Cardiac septum (tissue), 1 donor: Measurements from ENCODE around the gene IFT88. TPM values are rescaled to one million over a fixed set of nuclear protein-coding genes. Genes with fewer than 3 reads are reported as not detected.
"Not testable (repeated sequence)": the region's sequence is repeated elsewhere in the genome, so short reads cannot be mapped to it uniquely, and the experiment has no call there.

Experiments
- DNase-seq: peaks from one replicate; pipeline ENCODE4 v3.0.0-alpha.2; 2020; ENCODE audit warnings: low spot score
- intact Hi-C: fragments of 100-400 bp; cut with DNase I; formaldehyde crosslinking; loops from one replicate; pipeline ENCODE4 v1.14.0; 2022
- total RNA-seq: library from RNA; stranded (reverse); fragmentation: NEBNext Ultra II Directional; extraction: Animal tissue kit (Norgen Biotek cat#: 25700); gene quantifications from one replicate; pipeline ENCODE4 v1.2.1, GENCODE V29; 2021
- donor health status: DM: no; HTN: no; CAD: no.

IFT88 gene
- total RNA-seq, 1 donor from 2014 or later, result 9.7 TPM

DNA sequence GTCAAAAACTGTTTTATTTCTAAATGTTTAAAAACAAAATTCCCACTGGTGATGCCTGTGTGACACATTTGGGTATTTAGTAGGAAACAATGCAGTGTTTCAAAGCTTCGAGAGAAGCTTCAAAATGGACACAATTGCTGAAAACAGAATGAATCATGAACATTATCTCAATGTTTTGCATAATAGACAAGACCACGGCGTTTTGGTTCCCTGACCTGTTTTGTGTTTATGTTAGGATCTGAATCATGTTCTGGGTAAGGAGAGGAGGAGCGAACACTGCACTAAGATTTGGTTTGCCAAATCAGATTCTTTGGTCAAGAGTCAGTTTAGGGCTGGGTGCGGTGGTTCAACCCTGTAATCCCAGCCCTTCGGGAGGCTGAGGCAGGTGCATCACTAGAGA lies 42.2 kb downstream of the IFT88 start:
- intact Hi-C loops, result no loop called here
- no peak for DNase-seq

DNA sequence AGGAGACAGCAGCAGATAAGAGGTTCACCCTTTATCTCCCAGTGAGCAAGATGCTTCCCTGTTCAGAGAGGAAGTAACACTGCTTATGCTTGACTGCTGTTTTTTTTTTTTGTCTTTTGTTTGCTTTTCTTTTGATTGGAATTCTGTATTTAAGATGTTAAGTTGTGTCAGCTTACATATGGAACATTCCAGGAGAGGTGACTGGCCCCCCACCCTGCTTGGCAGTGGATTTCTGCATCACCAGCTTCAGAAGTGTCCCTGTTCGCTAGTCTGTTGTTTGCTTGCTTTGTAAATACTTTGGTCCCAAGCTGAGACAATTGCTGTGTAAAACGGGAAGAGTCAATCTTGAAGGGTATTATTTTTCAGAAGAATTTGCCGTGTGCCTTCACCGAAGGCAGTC lies 43.0 kb downstream of the IFT88 start:
- DNase-seq, result no peak
- intact Hi-C loops, result no loop called here

DNA sequence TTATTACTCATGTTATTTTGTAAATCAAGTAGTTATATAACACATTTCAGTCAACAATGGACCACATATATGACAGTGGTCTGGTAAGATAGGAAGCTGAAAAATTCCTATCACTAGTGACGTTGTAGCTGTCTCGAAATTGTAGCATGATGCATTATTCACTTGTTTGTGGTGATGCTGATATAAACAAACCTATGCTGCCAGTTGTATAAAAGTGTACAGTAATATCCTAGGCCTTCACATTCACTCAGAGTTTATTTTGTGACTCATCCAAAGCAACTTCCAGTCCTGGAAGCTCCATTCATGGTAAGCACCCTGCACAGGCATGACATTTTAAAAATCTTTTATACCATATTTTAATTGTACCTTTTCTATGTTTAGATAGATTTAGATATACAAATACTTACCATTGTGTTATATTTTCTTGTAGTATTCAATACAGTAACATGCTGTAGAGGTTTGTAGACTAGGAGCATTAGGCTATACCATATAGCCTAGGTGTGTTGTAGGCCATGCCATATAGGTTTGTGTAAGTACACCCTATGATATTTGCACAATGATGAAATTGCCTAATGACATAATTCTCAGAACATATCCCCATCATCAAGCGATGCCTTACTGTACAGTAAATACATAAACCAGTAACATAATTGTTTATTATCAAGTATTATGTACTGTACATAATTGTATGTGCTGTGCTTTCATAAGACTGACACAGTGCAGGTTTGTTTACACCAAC lies 49.3 kb downstream of the IFT88 start:
- intact Hi-C loops, result no loop called here
- DNase-seq, result no peak

DNA sequence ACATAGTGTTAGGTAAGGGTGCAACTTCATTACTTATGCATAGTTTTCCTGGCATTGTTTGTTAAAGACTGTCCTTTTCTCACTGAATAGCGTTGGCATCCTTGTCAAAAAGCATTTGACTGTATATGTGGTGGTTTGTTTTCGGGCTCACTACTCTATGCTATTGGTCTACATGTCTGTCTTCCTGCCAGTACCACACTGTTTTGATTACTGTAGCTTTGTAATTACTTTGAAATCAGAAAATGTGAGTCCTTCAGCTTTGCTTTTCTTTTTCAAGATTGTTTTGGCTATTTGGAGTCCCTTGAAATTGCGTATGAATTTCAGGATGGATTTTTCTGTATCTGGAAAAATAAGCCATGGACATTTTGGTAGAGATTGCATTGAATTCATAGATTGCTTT lies 56.0 kb downstream of the IFT88 start:
- no peak for DNase-seq

DNA sequence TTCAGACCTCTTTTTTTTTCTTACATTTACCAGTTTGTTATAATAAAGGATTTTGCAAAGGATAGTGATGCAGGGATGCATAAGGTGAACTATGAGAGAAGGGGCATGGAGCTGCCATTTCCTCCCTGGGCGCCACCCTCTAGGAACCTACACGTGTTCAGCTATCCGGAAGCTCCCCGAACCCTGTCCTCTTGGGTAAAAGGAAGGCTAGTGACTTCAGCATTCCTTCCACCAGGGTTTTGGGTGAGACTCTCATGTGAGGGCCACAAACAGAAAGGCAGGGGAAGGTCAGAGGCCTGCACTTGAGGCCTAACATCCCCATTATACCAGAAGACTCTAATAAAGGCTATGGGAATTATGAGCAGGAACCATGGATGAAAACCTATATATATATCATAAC lies 57.3 kb downstream of the IFT88 start:
- no peak for DNase-seq
- intact Hi-C loops, result no loop called here

More for the DNA sequence above, 56.0 kb downstream of the IFT88 start:
- intact Hi-C loops, result no loop called here

DNA sequence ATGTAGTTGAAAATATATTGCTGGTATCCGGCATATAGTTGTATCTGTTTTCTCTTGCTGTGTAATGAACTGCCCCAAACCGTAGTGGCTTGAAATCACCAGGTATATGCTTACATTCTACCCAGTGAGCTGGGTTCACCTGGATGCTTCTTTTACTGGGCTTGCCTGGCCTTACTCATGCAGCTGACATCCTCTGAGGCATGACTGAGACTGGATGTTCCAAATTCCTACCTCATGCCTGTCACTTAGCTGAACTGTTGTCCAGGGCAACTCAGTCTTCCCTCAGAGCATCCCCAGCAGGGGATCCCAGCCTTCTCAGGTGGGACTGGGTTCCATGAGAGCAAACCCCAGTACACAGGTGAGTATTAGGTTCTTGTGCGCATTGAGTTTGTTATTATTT lies 66.8 kb downstream of the IFT88 start:
- no peak for DNase-seq
- intact Hi-C loops, result no loop called here

DNA sequence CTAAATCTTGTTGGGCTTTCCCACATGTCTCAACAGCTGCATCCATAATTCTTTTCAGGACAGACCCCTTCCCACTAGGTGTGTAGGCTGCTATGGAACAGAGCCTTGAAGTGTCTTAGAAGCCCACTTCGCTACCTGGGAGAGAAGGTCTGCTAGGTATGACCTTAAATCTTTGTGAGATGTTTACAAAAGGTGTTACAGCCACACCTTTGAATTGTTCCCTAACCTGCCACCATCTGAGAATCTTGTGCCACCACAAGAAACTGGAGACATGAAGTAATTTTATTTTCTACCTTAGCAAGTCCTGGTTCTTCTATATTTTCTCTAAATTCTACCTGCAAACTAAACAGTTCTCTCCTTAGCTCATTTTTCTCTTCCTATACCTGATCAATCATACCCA lies 69.1 kb downstream of the IFT88 start:
- no peak for DNase-seq
- intact Hi-C loops, result no loop called here

DNA sequence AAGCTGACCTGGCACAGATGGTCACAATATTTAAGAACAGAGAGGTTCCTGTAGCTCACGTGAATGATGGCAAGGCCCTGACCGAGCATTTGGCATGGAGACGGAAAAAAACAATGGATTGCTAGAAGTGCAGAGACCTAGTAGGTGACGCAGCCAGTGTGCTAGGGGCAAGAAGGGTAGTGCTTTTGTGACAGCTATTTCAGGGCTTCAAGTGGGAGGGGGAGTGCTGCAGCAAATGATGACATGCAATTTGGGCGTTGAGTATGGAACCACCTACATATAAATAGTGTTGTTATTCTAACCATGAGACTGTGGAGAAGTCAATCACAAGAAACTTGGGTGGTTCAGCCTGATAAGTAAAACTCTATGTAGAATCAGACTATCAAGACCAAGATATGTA lies 70.9 kb downstream of the IFT88 start:
- intact Hi-C loops, result no loop called here
- DNase-seq, result no peak

DNA sequence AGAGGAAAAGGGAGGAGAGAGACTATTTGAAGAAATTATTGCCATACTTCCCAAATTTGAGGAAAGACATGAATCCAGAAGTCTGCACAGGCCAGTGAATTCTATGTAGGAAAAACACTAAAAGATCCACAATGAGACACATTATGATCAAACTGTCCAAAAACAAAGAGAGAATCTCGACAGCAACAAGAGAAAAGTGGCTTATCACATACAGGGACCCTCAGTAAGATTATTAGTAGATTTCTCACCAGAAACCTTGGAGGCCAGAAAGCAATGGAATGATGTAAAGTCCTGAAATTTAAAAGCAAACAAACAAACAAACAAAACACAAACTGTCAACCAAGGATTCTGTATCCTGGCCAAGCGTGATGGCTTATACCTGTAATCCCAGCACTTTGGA lies 80.8 kb downstream of the IFT88 start:
- intact Hi-C loops, result no loop called here
- no peak for DNase-seq

DNA sequence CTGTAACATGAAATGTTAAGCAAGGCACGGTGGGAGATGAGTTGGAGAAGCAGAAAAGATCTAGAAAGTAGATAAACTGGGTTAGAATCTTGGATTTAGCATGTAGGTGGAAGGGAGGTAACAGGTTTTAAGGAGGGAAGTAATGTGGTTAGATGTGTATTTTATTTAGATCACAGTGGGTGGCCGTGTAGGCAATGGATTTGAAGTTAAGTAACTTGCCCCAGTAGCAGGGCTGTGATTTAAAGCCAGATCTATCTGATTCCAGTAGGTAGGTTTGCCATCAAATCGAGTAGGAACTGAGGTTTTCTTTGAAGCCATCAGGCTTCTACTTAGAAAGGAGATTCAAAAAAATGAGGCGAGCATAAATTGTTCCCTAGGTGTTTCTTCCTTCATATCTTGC lies 86.0 kb downstream of the IFT88 start:
- intact Hi-C loops, result no loop called here
- no peak for DNase-seq

DNA sequence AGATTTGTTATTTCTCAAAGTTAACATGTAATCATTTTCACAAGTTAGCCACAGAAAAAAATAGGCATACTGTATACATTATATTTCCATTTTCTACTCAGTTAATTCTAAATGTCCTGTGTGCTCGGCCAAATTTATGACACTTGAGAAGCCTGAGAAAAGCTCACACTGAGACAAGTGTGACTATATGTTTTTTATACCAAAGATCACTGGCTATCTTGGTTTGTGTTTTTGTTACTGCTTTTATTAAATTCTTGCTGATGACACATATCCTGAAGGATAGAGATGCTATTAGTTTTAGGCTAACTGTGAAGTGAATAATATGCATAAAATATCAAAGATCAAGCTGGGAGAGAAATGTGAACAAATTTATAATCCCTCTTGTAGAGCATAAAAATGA lies 87.2 kb downstream of the IFT88 start:
- intact Hi-C loops, result no loop called here
- DNase-seq, result no peak

DNA sequence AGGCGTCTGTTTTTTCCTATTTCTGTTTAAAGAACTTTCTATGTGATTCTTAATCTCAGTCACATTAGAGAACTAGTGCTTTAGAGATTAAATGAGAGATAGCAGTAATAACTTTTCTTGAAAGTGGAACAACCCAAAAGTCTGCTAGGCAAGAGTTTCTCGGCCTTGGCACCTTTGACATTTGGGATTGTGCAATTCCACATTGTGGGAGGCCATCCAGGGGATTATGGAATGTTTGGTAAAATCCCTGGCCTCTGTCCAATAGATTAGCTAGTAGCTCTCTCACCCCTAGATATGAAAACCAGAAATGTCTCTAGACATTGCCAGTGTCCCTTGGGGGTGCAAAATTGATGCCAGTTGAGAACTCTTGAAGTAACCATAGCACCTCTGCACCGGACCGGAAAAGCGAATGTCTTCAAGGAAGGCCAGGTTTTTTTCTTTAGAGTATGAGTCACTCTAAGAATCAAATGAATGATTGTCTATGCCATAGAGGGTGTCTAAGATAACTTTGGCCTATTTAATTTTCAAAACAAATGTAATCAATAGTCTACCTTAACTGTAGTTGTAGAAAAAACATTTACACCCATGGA lies 91.6 kb downstream of the IFT88 start:
- DNase-seq, result no peak
- intact Hi-C loops, result no loop called here

DNA sequence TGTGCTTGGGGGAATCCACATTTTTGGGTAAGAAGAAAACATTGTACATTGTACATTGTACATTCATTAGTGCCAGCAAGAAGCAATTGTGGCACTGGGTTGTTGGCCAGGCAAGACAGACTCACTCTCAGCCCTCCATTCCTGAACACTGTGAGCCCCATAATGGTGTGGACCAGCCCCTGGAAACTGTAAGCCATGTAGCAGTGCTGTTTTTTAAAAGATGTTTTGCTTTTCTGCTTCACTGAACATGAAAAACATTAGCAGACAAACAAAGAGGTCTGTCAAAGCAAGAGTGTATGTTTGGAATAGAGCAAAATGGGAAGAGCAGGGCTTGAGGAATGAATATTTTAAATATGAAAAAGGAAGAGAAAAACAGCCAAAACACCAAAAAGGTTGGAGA lies 97.4 kb downstream of the IFT88 start:
- no peak for DNase-seq
- intact Hi-C loops, result no loop called here

DNA sequence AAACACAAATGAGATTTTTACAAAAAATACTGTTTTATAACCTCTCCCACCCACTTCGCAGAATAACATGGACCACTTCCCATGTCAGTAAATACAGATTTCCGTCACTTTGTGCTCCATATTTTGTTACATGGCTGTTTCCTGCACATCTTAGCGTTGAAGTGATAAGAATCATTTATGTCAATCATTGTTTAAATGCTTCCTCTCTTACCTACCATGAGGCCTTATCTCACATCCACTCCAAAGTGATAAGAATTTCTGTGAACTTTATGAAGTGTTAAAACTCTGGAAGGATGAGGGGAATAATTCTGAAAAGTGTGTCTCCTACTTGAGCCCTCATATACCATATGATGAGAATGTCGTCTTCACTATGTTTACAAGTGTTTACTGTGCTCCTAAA lies 100.0 kb downstream of the IFT88 start:
- no peak for DNase-seq
- intact Hi-C loops, result no loop called here

DNA sequence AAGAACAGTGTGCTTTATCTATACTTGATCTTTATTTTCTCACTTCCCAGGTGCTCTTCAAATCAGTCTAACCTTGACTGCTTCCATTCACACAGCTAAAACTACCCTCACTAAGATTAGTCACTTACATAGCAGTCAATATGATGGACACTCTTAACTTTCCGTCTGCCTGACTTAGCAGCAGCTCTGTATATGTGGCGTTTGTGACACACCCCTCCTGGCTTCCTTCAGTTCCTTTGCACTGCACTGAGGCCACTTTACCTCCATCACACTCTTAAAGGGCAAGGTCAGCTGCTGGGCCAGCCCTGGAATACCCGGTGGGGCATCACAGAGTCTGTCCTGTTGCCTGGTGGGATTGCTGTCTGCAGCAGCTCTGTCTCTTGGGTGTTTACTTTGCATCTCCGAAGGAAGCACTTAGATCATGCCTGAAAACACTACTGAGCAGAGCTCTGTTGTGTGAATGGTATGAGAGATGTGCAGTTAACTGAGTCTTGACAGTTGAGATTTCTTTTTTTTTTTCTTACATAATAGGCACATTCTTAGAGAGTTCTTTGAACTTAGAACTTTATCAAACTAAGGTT lies 101.0 kb downstream of the IFT88 start:
- DNase-seq, result no peak
- intact Hi-C loops, result no loop called here

DNA sequence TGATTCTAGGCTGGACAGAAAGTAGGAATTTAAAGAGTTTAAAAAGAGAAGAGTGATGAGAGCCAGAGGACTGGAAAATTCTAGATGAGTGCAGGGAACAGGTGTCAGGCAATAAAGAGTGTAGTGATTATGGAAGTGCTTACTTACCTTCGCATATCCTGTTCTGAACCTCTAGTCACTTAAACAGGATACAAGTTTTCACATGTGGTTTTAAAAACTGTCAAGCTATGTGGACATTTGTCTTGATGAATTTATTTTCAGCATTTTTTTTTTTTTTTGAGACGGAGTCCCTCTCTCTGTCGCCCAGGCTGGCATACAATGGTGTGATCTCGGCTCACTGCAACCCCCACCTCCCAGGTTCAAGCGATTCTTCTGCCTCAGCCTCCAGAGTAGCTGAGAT lies 102.2 kb downstream of the IFT88 start:
- DNase-seq, result no peak
- intact Hi-C loops, result no loop called here

DNA sequence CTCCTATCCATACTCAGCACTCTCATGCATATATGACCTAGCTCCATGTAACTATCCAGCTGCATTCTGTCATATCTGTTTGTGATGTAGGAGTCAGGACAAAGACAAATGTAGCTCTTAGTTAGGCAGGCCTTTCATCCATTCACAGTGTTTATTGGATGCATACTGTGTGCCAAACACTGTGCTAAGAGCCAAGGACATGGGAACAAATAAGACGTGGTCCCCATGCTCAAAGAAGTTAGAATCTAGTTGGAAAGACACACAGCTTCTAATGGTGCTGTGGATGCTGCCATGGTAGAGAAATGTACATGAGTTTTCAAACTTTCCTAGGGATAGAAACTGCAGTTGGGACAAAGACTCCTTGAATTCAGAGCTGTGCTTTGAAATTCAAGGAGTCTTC lies 104.8 kb downstream of the IFT88 start:
- intact Hi-C loops, result no loop called here
- DNase-seq, result no peak

DNA sequence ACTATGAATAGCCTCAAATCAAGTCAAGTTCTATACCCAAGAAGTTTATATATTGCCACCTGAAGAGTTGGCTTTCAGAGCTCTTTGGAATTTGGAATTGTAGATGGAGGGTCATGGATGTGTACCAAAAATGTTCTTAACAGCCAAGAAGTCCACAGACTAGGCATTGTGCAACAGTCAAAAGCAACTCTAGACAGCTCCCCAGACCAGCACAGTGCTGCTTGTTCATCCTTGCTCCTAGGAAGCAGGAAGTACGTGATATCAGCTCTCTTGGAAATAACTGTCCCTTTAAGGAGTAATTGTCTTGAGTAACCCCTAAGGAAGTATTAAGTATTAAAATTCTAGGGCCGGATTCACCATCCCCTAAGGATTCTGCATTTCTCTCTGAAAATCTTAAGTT lies 105.8 kb downstream of the IFT88 start:
- no peak for DNase-seq
- intact Hi-C loops, result no loop called here

DNA sequence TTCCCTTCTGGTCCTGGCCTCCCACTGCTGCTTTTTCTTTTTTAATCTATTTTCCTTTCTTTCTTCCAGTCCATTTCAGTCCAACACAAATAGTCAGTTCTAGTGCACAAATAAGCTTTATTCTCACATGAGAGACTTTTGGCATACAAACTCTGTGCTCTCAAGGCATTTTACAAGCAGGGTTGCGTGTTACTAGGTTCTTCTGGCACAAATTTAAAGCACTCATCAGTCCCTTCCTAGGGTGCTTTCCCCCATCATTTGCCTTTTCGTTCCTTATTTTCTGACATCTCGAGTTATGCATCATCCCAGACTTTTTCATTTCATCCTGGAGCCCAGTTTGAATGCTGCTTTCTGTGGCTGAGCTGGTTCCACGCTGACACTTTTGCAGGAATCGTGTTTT lies 106.8 kb downstream of the IFT88 start:
- DNase-seq, result no peak
- intact Hi-C loops, result no loop called here

DNA sequence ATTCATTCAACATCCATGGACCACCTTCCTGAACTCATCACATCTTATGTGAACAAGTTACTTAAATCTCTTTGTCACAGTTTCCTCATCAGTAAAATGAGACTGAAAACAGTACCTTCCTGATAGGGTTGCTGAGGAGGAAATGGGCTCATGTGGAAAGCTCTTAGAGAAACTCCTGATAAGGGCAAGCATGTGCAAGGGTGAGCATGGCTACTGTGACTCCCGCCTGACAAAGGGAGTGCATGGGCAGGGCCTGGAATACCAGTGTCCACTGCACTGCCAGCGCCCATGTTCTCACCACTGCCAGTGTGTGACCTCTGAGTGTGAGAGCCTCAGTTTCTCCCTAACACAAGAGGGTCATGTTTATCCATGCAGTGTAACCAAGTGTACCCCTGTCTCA lies 109.3 kb downstream of the IFT88 start:
- no peak for DNase-seq
- intact Hi-C loops, result no loop called here

DNA sequence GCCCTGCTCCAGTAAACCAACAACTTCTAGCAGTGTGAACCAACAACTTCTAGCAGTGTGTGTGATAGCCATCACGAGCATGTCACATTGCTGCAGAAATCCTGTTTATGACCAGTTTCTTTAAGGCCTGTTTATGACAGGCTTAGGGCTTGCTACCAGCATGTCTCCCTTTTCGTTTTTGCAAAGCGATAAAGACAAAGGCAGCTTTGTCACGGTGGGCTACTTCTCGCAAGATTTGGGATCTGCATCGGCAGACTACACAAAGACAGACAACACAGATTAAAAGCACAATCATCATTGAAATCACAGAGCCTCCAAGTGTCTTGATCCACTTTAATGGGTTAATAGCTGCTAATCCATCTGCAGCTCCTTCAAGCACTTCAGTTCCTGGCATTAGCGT lies 111.6 kb downstream of the IFT88 start:
- intact Hi-C loops, result not testable (repeated sequence)

More for the DNA sequence above, 111.6 kb downstream of the IFT88 start:
- DNase-seq, result not testable (repeated sequence)
